Endothelial cell of umbilical vein (primary cell): ENCODE data around the gene STAT5B.

ENCODE experiments used
- EZH2 ChIP-seq: IDR thresholded peaks from 2 replicates; pipeline ENCODE4 v1.6.1; 2012; ENCODE audit warnings: borderline replicate concordance, low read depth, mild to moderate bottlenecking, moderate library complexity, low read length, inconsistent platforms; ENCODE audit not compliant: severe bottlenecking
- GATA2 ChIP-seq: IDR thresholded peaks from 2 replicates; pipeline ENCODE4 v1.7.0; 2011; ENCODE audit warnings: low read depth, mild to moderate bottlenecking, moderate library complexity, mixed read lengths, low read length; ENCODE audit not compliant: insufficient read length, insufficient read depth
- POLR2A ChIP-seq: IDR thresholded peaks from 2 replicates; pipeline ENCODE4 v1.6.1; 2012; ENCODE audit warnings: low read depth, mild to moderate bottlenecking, control low read depth, low read length
- POLR2AphosphoS5 ChIP-seq: IDR thresholded peaks from 2 replicates; pipeline ENCODE4 v1.6.1; 2012; ENCODE audit warnings: low read depth, mild to moderate bottlenecking, control low read depth, low read length, moderate library complexity; ENCODE audit not compliant: insufficient read depth
- TF ChIP-seq, protein P1 (sequence below), 2 donors: IDR thresholded peaks; 1 replicate in 1 of 2; 2 replicates in 1 of 2; pipeline ENCODE4 v1.5.1; 2011; ENCODE audit warnings: low read length in 2 of 2, mild to moderate bottlenecking in 2 of 2, moderate library complexity in 2 of 2, control low read depth in 1 of 2, inconsistent platforms in 1 of 2, low read depth in 1 of 2; ENCODE audit not compliant: insufficient read depth in 1 of 2; ENCODE audit errors: extremely low read depth in 1 of 2
- TF ChIP-seq, protein P2 (sequence below): IDR thresholded peaks from 2 replicates; pipeline ENCODE4 v1.6.1; 2011; ENCODE audit not compliant: insufficient read depth, insufficient read length

DNA sequence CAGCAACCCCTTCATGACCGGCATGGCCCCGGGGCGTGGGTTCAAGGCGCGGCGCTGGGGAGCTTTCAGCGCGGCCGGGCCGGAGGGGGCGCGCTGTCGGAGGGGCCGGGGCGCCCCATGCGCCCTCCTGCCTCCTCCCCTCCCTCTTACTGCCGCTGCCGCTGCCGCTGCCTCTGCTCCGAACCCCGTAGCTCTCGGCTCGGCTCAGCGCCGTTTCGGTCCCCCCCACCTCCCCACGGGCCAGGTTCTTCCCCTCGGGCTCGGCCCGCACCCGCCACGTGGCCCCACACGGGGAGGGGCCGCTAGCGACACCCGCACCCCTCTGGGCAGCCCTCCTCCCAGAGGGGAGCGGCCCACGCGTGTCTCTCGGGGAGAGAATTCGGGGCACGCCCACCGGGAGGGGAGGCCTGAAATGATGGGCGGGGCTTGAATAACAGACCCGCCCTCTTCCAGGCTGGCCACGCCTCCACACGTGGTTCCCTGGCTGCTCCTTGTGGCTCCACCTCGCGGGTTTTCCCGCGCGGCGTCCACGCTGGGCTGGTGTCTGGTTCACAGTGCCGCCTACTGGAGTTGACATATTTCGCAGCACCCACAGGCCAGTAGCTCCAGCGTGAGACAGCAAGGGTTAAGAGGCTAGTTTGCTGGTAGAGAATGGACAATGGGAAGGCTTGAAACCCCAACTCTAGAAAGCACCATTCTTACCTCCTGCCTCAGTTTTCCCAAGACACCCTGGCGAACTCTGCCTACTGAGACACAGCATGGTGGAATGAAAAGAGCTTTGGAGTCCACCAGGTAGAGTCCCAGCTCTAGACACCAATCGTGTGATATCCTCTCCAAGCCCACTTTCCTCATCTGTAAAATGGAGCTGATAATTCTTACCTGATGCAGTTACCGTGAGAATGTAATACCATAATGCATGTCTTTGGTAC, 95.0 kb downstream of the STAT5B start, which contains the start of gene KCNH4:
- TF ChIP-seq POLR2AphosphoS5 (no peak), EZH2 (no peak), GATA2 (no peak), POLR2A (no peak)
- TF ChIP-seq, protein P1, sequence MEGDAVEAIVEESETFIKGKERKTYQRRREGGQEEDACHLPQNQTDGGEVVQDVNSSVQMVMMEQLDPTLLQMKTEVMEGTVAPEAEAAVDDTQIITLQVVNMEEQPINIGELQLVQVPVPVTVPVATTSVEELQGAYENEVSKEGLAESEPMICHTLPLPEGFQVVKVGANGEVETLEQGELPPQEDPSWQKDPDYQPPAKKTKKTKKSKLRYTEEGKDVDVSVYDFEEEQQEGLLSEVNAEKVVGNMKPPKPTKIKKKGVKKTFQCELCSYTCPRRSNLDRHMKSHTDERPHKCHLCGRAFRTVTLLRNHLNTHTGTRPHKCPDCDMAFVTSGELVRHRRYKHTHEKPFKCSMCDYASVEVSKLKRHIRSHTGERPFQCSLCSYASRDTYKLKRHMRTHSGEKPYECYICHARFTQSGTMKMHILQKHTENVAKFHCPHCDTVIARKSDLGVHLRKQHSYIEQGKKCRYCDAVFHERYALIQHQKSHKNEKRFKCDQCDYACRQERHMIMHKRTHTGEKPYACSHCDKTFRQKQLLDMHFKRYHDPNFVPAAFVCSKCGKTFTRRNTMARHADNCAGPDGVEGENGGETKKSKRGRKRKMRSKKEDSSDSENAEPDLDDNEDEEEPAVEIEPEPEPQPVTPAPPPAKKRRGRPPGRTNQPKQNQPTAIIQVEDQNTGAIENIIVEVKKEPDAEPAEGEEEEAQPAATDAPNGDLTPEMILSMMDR (IDR thresholded peaks at IDR 0.05; ENCODE audit: extremely low read depth in 1 of 2, insufficient read depth in 1 of 2, low read depth in 1 of 2, low read length in 2 of 2), result peak; percentile 59 to 60
- TF ChIP-seq, protein P2, sequence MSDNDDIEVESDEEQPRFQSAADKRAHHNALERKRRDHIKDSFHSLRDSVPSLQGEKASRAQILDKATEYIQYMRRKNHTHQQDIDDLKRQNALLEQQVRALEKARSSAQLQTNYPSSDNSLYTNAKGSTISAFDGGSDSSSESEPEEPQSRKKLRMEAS, result peak; percentile 91
